Measurements from ENCODE around the gene CCDC71. TPM values are rescaled to one million over a fixed set of nuclear protein-coding genes. Genes with fewer than 3 reads are reported as not detected.

Gene CCDC71
- total and polyA plus RNA-seq, 2 of the 13 experiments (the other 11 are each of a cell fraction or from before 2014, with no cell fraction given) = 9.7 to 14.3 TPM

DNA sequence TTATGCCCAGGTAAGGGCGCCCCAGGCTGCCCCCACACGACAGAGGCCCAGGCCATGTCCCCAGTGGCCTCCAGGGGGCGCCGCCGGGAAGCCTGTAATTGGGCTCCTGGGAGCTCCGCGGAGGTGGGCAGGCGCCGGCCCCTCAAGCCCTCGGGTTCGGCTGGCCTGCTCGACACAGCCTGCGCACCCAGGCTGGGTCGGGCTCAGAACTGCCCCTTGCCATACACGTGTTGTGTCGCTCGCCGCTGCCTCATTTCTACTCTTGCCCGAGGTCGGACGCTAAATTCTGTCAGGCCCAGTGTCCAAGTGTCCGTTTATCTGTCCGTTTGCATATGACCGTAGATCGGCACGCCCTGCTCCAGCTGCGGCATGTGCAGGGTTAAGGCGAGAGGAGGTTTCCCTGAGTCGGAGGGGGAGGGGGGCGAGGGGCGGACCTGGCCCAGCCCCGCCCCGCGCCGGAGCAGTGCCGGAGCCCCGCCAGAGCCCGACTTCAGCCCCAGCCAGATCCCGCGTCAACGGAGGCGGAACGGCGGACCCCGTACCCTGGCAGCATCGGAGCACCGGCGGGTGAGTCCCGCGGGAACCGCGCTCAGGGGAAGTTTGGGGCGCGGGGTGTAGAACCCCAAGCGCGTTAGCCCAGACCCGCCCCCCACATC lies 5.1 kb upstream of the CCDC71 start, which contains the start of gene KLHDC8B (continued):
- peak; percentile 54; the same call in 1 of the 2 replicates for TF ChIP-seq POLR2G (IDR thresholded peaks at IDR 0.05; ENCODE audit: low read depth, low read length)
- 0 out of 2 replicates have a peak, but pooled peaks have one; percentile 20 for TF ChIP-seq ZNF143 (CRISPR knock-in tag; IDR thresholded peaks at IDR 0.05)
- peak; percentile 83 for TF ChIP-seq SAFB2 (CRISPR knock-in tag; IDR thresholded peaks at IDR 0.05; ENCODE audit: borderline replicate concordance, low read depth)
- TF ChIP-seq ZFP41 (CRISPR knock-in tag; IDR thresholded peaks at IDR 0.05; ENCODE audit: borderline replicate concordance) = no peak
- TF ChIP-seq SETDB1 (CRISPR knock-in tag; IDR thresholded peaks at IDR 0.05; ENCODE audit: borderline replicate concordance) = no peak
- peak; percentile 77; the same call in 1 of the 2 replicates for TF ChIP-seq WIZ (CRISPR knock-in tag; IDR thresholded peaks at IDR 0.05)
- TF ChIP-seq, protein P1, sequence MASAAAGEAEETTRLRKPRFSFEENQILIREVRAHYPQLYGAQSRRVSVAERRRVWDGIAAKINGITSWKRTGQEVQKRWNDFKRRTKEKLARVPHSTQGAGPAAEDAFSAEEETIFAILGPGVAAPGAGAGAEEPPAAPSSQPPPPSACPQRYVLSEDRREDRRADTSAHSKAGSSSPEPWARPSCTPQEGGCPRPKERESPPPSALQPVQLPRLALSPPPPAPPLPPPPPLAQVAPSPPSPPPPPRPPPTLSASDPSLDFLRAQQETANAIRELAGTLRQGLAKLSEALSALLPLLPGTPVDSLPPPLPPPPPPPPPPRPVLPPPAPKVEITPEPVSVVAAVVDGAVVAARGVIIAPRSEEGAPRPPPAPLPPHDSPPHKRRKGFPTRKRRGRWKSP (CRISPR knock-in tag; IDR thresholded peaks at IDR 0.05) = peak; percentile 59; the same call in 1 of the 2 replicates
- TF ChIP-seq ZNF350 (CRISPR knock-in tag; IDR thresholded peaks at IDR 0.05; ENCODE audit: borderline replicate concordance, low read depth) = peak; percentile 92
- peak; percentile 58 for TF ChIP-seq U2AF1 (optimal IDR thresholded peaks at IDR 0.05; ENCODE audit: low read depth, low read length)
- TF ChIP-seq STAT5B (CRISPR knock-in tag; IDR thresholded peaks at IDR 0.05) = no peak
- TF ChIP-seq RBM39 (IDR thresholded peaks at IDR 0.05; ENCODE audit: low read depth, low read length, poor library complexity, severe bottlenecking) = peak; percentile 64
- TF ChIP-seq, protein P2, sequence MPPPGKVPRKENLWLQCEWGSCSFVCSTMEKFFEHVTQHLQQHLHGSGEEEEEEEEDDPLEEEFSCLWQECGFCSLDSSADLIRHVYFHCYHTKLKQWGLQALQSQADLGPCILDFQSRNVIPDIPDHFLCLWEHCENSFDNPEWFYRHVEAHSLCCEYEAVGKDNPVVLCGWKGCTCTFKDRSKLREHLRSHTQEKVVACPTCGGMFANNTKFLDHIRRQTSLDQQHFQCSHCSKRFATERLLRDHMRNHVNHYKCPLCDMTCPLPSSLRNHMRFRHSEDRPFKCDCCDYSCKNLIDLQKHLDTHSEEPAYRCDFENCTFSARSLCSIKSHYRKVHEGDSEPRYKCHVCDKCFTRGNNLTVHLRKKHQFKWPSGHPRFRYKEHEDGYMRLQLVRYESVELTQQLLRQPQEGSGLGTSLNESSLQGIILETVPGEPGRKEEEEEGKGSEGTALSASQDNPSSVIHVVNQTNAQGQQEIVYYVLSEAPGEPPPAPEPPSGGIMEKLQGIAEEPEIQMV (CRISPR knock-in tag; IDR thresholded peaks at IDR 0.05; ENCODE audit: low read depth) = 0 out of 2 replicates have a peak, but pooled peaks have one; percentile 21
- no peak for TF ChIP-seq ATRX (CRISPR knock-in tag; IDR thresholded peaks at IDR 0.05; ENCODE audit: borderline replicate concordance)
- no peak for TF ChIP-seq TCF7 (IDR thresholded peaks at IDR 0.05; ENCODE audit: low read depth)
- TF ChIP-seq MTF2 (CRISPR knock-in tag; IDR thresholded peaks at IDR 0.05; ENCODE audit: borderline replicate concordance) = 0 out of 2 replicates have a peak, but pooled peaks have one; percentile 35
- TF ChIP-seq MTF1 (CRISPR knock-in tag; IDR thresholded peaks at IDR 0.05) = no peak
- TF ChIP-seq ZNF20 (CRISPR knock-in tag; IDR thresholded peaks at IDR 0.05) = no peak
- TF ChIP-seq, protein P3, sequence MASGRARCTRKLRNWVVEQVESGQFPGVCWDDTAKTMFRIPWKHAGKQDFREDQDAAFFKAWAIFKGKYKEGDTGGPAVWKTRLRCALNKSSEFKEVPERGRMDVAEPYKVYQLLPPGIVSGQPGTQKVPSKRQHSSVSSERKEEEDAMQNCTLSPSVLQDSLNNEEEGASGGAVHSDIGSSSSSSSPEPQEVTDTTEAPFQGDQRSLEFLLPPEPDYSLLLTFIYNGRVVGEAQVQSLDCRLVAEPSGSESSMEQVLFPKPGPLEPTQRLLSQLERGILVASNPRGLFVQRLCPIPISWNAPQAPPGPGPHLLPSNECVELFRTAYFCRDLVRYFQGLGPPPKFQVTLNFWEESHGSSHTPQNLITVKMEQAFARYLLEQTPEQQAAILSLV (CRISPR knock-in tag; IDR thresholded peaks at IDR 0.05; ENCODE audit: borderline replicate concordance) = peak; percentile 90; the same call in 1 of the 2 replicates
- TF ChIP-seq ZNF546 (CRISPR knock-in tag; conservative IDR thresholded peaks at IDR 0.05) = 0 out of 2 replicates have a peak, but pooled peaks have one; percentile 49
- TF ChIP-seq, protein P4, sequence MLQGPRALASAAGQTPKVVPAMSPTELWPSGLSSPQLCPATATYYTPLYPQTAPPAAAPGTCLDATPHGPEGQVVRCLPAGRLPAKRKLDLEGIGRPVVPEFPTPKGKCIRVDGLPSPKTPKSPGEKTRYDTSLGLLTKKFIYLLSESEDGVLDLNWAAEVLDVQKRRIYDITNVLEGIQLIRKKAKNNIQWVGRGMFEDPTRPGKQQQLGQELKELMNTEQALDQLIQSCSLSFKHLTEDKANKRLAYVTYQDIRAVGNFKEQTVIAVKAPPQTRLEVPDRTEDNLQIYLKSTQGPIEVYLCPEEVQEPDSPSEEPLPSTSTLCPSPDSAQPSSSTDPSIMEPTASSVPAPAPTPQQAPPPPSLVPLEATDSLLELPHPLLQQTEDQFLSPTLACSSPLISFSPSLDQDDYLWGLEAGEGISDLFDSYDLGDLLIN (CRISPR knock-in tag; IDR thresholded peaks at IDR 0.05; ENCODE audit: borderline replicate concordance) = no peak
- no peak for TF ChIP-seq ZNF644 (CRISPR knock-in tag; IDR thresholded peaks at IDR 0.05; ENCODE audit: low read depth)
- TF ChIP-seq, protein P5, sequence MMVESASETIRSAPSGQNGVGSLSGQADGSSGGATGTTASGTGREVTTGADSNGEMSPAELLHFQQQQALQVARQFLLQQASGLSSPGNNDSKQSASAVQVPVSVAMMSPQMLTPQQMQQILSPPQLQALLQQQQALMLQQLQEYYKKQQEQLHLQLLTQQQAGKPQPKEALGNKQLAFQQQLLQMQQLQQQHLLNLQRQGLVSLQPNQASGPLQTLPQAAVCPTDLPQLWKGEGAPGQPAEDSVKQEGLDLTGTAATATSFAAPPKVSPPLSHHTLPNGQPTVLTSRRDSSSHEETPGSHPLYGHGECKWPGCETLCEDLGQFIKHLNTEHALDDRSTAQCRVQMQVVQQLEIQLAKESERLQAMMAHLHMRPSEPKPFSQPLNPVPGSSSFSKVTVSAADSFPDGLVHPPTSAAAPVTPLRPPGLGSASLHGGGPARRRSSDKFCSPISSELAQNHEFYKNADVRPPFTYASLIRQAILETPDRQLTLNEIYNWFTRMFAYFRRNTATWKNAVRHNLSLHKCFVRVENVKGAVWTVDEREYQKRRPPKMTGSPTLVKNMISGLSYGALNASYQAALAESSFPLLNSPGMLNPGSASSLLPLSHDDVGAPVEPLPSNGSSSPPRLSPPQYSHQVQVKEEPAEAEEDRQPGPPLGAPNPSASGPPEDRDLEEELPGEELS (CRISPR knock-in tag; IDR thresholded peaks at IDR 0.05) = no peak
- no peak for TF ChIP-seq TARDBP (CRISPR knock-in tag; IDR thresholded peaks at IDR 0.05)

Data from HepG2 (cell line).